ENCODE measurements around the gene CEP85L.
A peak's percentile ranks its signal among the peaks of the same experiment; 100 is the strongest.

CEP85L gene

GRCh38 chr6:118577972-118578371, 73.4 kb downstream of the CEP85L start:
- DNase-seq (ENCODE audit: low read depth) = no peak
- no peak overlapping the region for H3K4me3 ChIP-seq (ENCODE audit: low read depth, low read length)
- TF ChIP-seq CTCF (IDR thresholded peaks at IDR 0.05; ENCODE audit: low read depth, low read length, missing control alignments) = no peak

- DNase-seq (ENCODE audit: low read depth) = no peak
- no peak for TF ChIP-seq CTCF (IDR thresholded peaks at IDR 0.05; ENCODE audit: low read depth, low read length, missing control alignments)
- no peak overlapping the region for H3K4me3 ChIP-seq (ENCODE audit: low read depth, low read length)
Observed at GRCh38 chr6:118574051-118574865, 77.1 kb downstream of the CEP85L start.

- no peak for TF ChIP-seq CTCF (IDR thresholded peaks at IDR 0.05; ENCODE audit: low read depth, low read length, missing control alignments)
- no peak overlapping the region for H3K4me3 ChIP-seq (ENCODE audit: low read depth, low read length)
- DNase-seq (ENCODE audit: low read depth) = no peak
Observed at GRCh38 chr6:118571121-118571520, 80.3 kb downstream of the CEP85L start.

GRCh38 chr6:118569498-118569897, 81.9 kb downstream of the CEP85L start:
- H3K4me3 ChIP-seq (ENCODE audit: low read depth, low read length) = no peak overlapping the region
- no peak for TF ChIP-seq CTCF (IDR thresholded peaks at IDR 0.05; ENCODE audit: low read depth, low read length, missing control alignments)
- DNase-seq (ENCODE audit: low read depth) = no peak

- TF ChIP-seq CTCF (IDR thresholded peaks at IDR 0.05; ENCODE audit: low read depth, low read length, missing control alignments) = no peak
- no peak overlapping the region for H3K4me3 ChIP-seq (ENCODE audit: low read depth, low read length)
- no peak for DNase-seq (ENCODE audit: low read depth)
Observed at GRCh38 chr6:118567974-118568373, 83.4 kb downstream of the CEP85L start.

- peak; percentile 73 for DNase-seq (ENCODE audit: low read depth)
- peak; percentile 65 for TF ChIP-seq CTCF (IDR thresholded peaks at IDR 0.05; ENCODE audit: low read depth, low read length, missing control alignments)
- H3K4me3 ChIP-seq (ENCODE audit: low read depth, low read length) = no peak overlapping the region
Observed at GRCh38 chr6:118565311-118565960, 86.0 kb downstream of the CEP85L start.
